Activated CD8-positive, alpha-beta memory T cell treated with anti-CD3 and anti-CD28 coated beads, Interleukin-2, amount 50 U/mL, for 1 hour (primary cell): Measurements from ENCODE around the gene XRCC3.

Experiments used
- DNase-seq: peaks from one replicate; pipeline ENCODE4 v3.0.0-alpha.2; 2020; ENCODE audit errors: extremely low read depth

XRCC3 gene

DNA sequence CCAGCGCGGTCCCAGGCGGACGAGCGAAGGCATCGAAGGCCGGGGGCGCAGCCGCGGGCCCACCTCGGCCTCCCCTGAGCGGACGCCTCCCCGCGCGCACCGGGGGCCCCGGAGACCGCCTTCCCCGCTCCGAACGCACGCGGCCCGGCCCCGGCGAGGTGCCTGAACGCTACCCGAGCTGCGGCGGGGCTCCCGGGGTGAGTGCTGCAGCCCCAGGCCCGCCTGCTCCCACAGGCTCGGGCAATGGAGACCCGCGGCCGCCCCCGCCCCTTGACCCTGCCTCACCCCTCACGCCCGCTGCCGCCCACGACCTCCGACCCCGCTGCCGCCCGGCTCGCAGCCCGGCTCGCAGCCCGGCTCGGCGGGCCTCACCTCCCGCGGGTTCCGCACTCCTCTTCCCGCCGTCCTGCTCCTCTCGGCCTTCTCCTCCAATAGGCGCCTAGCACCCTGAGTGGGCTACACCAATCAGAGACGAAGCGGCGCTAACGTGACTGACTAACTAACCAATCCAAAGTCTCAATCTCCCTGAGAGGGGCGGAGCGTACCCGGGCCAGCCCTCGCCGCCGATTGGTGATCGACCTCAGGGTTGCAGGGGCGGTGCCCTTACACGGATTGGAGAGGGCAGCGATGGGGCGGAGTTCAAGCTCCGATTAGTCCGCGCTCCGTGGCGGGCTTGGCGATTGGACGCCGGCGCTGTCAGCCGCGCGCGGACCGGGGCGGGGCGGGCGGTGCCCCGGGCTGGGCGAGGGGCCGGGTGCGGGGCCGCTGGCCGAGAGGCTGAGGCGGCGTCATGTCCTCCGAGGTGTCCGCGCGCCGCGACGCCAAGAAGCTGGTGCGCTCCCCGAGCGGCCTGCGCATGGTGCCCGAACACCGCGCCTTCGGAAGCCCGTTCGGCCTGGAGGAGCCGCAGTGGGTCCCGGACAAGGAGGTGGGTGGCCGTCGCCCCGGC lies at the start of gene XRCC3, which contains the start of gene ZFYVE21:
TSS of gene XRCC3 (minus strand) at position 400 of the 949 bp plus-strand sequence. CDS start 4,364 bp downstream, outside the sequence.
TSS of gene ZFYVE21 (plus strand) at position 759 of the 949 bp plus-strand sequence. CDS start at position 791, 32 bp downstream.
- peak; percentile 99 for DNase-seq

DNA sequence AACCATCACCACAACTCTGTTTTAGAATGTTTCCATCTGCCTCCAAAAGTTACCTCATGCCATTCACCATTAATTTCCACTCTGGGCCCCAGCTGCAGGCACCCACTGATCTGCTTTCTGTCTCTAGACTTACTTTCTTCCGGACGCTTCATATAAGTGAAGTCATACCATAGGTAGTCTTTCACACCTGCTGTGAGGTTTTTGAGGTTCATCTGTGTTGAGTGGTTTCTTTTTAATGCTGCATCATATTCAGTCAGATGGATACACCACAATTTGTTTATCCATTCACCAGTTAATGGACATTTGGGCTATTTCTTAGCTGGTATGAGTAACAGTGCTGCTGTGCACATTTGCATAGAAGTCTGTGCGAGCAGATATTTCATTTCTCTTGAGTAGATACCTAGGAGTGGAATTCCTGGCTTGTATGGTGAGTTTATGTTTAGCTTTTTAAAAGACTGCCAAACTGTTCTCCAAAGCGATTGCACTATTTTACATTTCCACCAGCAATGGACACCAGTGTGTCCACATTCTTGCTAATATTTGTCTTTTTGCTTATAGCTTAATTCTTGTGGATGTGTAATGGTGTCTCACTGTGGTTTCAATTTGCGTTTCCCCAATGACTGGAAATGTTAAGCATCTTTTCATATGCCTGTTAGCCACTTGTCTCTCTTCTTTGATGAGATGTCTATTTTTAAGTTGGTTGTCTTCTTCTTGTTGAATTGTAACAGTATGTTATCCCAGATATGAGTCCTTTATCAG lies 48.7 kb upstream of the XRCC3 start:
- DNase-seq, result no peak

DNA sequence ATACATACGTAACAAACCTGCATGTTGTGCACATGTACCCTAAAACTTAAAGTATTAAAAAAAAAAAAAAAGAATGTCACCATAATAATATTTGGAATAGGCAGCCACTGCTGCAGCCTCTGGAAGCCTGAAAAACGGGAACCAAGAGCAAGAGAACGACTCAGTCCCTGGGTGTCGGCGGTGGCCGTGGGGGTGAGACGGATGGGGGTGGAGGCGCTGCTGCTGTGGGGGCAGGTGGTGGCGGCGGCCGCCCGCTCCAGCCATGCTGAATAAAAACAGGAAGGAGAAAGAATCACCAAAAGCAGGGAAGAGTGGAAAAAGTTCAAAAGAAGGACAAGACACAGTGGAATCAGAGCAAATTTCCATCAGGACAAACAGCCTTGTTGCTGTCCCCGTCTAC lies 47.3 kb upstream of the XRCC3 start:
- DNase-seq, result no peak

DNA sequence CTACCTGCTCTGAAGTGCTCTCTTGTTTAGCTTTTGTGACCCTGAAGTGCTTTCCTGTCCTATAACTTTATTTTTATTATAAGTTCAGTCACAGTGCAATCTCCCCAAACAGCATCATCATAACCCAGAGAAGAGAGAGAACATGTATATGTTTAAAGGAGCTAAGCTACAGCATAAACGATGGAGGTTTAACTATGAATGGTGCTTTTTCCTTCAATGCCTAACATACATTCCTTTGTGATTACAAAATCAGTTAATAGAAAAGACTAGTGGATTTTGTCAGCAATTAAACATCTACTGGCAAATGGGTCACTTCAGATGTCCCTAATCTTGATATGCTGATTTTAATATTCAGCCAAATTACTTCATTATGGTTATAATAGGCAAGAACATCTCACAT lies 46.8 kb upstream of the XRCC3 start:
- DNase-seq, result no peak

DNA sequence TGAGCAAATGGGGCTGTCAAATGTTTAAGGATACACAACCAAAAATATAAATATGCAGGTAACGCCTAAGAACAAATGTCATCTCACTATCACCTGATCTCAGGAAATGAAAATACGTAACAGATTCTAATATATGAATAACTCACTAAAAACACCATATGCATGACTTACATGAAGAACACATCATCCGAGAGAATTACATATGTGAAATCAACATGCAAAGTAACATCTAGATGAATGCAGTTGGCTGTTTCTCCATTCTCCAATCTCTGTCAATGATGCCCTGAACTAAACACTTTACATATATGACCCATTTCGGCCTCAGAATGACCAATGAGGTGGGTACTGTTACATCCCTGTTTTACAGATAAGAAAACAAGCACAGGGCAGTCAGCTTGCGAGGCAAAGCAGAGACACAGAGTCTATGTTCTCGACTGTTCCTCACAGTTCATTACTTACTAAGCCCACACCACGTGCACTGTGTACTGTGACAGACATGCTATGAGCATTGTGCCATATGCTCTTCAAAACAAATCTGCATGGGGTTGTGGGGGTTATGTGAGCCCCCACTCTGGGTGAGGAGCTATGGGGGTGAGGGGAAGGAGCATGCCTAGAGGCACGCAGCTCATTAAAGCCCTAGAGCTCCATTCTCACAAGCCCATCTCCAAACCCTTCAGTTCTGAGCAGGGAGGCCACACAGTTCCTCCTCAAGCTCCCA lies 43.0 kb upstream of the XRCC3 start:
- DNase-seq, result no peak

DNA sequence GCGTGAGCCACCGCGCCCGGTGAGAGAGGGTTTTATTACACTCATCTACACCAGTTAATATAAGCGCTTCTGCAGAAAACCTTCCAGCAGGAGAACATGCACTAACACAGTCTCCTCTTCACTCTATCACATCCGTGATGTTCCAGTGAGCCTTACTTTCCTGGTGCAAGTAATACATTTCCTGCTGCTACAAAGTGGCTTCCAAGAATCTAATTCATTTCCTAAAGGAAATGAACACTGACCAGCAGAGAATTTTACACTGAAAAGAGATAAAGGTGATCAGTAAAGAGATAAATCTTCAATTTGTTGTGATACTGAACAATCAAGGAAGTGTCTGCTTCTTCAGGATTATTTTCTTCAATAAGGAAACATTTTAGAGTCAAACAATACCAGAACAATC lies 39.8 kb upstream of the XRCC3 start:
- DNase-seq, result no peak

DNA sequence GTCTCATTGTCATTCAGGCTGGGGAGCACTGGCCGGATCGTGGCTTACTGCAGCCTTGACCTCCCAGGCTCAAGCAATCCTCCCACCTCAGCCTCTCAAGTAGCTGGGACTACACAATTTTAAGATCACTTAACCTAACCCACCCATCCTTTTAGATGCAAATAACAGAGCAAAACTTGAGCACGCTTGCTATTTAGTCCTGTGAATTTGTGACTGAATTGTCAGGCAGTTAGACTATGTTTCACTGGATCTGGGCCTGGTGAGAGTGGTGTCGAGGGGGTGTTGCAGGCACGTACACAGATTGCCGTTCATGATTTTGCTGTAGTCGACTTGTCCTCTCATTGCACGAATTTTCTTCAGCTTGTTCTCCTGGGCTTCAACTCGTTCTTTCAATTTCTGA lies 38.5 kb upstream of the XRCC3 start:
- DNase-seq, result no peak

DNA sequence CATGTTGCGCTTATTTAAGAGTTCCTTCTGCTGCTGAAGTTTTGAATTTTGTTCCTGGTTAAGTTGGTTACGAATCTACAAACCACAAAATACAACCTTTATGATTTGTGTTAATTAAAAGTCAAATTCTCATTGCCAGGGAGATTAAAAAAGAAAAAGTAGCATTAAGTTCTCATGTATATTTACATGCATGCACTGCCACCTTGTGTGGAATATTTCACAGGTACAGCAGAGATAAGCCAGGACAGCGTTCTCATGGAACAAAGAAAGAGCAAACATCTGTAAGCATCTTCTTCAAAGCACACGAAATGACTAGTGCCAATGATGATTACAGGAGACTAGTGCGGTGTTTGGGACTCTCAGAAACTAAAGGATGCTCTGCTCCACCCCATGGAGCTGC lies 34.6 kb upstream of the XRCC3 start:
- no peak for DNase-seq

DNA sequence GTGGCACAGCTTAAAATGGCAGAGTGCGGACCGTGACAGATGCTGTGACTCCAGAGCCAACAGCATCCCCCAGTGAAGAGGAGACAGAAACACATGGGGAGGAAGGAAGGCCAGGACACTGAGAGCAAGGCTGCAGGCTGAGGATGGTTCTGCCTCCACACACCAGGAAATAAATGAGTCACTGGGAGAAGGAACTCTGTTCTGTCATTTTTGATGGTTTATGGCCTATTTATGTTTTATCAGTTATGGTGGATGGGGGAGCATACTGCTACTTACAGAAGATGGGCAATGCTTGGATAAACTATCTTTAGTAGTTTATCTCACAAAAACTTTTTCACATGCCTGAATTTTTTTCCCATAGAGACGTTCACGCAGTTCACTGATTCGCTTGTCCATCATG lies 34.2 kb upstream of the XRCC3 start:
- no peak for DNase-seq

DNA sequence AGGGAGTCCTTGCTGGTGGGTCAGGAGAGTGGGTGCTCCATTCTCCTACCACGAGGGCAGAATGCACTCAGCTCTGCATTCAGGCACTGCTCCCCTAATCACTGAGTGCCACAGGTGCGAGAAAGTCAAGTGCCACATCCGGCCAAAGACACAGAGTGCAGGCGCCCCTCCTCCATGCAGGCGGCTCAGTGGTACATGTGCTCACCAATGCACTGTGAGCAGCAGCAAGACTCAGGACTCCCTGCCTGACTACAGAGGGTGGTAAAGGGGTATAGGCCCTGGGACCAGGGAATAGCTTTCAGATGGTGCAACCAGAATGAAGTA lies 33.2 kb upstream of the XRCC3 start:
- DNase-seq, result no peak

DNA sequence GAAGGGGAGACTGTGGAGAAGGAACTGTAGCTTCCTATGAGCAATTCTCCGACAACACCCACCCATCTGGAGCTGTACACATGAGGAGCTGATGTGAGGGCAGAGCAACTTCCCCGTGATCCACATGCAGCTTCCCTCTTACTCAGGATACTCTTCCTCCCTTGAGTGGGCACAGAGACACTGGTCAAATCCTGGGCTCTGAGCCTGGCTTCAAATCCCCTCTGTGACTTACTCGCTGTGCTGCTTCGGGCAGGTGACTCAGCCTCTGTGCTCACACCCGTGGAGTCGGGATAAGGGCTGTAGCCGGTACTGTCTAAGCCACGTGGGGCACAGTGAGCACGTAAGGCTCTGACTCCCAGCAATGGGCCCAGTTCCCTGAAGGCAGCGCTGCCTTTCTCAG lies 31.4 kb upstream of the XRCC3 start:
- no peak for DNase-seq

DNA sequence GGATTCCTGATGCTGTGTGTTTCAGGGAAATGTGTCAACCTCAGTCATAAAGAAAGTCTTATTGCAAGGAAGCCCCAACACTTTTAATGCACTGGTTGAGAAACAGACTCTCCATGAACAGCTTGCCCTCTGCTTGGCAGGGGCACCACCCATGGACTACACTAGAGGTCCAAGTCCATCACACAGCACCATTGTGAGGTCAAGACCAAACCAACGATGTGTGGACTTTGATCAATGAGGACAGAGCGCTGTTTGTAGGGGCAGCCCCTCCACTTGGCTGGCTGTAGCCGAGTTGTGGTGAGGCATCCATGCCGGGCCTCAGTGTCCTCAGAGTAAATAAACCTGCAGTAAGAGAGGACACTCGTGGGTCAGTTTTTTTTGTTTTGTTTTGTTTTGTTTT lies 30.2 kb upstream of the XRCC3 start:
- DNase-seq, result no peak

DNA sequence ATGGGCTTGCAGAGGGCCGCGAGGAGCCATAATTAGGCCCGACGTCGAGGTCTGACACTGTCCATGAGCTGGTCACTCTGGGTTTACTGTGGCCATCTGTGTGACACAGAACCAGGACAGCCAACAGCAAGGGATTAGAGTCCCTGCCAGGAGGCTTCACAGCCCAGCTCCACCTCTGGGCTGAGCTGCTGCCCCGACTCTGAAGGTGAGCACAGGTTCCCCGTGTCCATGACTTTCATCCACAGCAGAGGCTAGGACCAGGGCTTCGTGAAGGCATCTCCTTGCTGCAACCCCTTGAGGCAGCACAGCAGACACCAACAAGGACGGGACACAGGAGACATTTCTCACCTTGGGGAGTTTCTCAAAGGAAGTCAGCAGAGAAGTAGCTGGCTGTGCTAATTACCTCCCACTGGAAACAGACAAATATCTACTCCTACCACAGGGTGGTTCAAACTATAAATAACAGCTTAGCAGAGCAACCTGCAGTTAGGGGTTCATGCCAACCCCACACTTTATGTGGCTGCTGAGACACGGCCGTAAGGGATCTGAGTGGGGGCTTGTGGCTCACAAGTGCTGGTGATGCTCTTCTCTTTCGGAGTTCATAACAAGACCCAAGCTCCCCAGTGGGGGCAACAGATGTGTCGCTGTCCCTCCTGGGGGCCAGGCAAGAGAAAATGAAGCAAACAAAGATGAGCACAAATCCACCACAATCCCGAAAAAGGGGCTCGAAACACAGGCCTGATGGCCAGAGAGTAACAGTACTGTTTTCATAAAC lies 29.6 kb upstream of the XRCC3 start:
- no peak for DNase-seq

DNA sequence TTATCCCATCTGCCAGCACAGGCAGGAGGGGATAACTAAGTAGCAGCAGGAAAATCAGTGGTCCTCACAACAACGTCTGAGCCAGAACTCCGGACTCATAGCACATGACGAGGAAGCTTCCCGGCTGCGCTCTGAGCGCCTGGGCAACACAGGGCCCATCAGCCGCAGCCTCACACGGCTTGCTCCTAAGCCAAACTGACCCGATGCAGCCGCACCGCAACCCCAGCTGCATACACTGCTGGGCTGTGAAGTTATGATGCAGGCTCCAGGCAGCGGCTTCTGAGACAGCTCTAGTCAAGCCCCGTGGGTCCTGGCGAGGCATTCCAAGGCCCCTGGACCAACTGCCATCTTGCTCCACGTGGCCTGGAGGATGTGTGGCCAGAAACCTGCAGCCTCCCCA lies 28.4 kb upstream of the XRCC3 start:
- DNase-seq, result no peak

DNA sequence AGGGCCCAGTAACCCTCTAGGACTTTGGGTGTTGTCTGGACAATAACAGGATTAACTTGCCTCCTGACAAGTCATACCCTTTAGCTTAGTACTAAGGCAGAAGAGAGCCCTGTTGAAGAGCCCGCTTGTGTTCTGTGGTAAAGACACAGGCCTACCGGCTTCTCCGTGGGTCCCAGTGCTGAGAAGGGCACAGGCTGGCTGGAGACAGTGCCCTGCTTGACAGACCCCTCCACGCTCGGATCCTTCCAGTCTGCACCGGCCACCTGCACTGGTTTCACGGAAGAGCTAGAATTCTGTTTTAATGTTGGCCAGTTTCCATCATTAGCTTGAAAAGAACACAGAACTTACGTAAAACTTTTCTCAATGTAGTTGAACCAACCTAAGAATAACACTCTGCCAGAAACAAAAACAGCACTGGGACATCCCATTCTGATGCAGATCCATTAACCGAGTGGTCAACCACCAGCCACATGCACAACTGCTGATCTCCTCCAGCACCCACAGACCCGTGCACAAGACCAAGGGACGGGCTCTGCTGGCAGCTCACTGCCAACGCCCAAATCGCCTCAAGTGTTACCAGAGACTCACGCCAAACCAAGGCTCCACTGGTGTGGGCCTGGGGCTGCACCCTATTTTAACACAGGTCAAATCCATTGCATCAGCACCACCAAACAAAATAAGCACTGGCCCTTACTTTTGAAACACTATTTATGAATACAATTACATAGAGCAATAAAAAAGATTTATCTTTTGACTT lies 27.4 kb upstream of the XRCC3 start:
- DNase-seq, result no peak

DNA sequence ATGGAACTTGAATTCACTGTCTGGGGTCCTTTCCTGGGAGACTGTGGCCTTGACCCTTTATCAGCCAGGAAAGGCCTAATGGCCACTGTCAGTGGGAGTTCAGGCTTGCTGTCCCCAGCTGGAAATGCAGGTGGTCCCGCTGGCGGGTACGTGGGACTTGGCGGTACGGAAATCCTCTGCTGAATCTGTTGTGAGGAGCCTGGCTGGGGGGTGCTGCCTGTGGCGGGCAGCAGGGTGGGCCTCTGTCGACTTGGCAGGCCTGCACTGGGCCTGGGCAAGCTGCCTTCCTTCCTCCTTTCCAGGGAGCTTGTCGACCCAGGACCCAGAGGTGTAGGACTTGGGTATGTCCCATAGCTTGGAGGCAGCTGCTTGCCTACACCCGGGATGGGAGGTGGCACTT lies 26.6 kb upstream of the XRCC3 start:
- no peak for DNase-seq

DNA sequence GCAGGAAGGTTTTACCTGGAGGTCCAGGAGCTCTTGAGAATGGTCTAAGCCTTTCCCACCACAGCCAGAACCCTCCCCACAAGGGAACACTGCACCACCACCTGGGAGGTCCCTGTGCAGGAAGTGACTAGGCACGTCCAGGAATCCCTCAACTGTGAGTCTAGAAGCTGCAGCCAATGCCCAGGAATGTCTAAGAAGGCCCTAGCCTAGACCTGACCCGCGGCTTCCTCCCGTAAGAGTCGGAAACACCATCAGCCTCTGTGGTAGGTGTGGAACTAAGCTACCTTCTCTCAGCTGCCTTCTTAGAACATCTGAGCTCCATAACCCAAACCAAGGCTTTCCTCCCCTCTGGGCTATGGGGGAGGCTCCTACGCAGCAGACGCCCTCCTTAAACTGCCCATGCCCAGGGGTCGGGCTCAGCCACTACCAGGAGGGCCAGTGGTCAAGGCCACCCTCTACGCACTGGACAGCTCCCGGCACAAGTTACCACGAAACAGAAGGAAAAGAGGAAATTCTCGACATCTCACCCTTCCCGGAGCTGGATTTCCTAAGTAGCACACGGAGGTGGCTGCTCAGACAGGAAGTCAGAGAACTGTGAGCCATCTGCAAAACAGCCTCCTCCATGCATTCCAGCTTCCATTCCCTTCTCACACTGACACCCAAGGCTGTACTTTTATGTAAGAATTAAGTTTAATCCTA lies 25.9 kb upstream of the XRCC3 start:
- no peak for DNase-seq

DNA sequence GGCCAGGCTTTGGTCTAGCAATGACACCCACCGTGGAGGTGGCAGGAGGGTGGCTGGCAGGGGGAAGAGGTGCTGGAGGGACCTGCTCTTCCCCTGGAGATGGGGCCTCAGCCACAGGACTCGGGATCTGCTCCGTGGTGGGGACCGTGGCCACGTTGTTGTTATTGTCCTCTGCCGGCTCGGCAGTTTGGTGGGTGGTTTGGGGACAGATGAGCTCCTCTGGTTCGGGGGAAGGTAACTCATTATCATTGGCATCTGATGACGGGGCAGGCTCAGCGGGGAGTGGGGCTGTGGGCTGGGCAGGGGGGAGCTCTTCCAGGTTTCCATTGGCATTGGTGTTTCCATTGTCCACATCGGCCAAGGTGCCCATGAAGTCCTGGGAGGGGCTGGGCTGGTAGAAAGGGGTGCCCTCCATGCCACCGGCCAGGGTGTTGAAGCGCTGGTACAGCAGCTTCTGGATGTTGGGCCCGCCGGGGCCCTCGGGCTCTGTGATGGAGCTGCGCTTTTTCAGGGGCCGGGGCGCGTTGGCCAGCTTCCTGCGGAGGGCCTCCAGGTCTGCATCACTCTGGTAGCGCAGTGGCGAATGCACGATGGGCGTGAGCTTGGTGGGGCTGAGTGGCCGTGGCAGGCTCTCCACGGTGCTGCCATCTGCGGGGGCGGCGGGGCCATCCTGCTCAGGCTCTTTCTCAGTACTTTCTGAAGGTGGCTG lies 24.7 kb upstream of the XRCC3 start:
- no peak for DNase-seq

DNA sequence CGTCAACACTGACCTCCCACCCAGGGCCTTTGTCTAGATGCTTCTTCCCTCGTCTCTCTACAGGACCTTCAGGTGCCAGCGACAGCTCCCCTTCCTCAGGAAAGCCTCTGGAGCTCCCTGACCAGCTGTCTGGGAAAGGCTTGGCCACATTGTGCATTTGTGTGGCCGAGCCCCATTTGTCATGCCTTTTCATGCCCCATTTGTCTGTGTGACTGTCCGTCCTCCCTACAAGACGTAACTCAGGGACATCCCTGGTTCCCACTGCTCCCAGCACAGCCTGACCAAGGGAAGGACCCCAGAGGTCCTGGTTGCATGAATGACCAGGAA lies 24.2 kb upstream of the XRCC3 start:
- no peak for DNase-seq
